ENCODE data around the gene CMTM2.

DNA sequence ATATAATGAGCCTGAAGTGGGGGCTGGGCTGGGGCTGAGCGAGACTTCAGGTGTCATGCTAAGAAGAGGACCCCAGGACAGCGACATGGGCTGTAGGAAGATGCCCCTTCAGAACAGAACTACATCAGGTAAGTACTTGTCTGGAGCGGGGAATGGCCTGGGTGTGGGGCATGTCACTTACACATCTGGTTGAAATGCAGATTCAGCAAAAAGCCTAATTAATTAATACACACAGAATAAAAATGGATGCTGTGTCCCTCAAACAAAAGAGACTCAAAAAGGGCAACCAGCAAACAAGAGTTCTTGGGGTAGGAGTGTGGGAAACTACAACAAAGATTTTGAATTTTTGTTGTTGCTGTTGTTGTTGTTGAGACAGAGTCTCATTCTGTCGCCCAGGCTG lies 11.8 kb downstream of the CMTM2 start:
- TF ChIP-seq, protein P1, sequence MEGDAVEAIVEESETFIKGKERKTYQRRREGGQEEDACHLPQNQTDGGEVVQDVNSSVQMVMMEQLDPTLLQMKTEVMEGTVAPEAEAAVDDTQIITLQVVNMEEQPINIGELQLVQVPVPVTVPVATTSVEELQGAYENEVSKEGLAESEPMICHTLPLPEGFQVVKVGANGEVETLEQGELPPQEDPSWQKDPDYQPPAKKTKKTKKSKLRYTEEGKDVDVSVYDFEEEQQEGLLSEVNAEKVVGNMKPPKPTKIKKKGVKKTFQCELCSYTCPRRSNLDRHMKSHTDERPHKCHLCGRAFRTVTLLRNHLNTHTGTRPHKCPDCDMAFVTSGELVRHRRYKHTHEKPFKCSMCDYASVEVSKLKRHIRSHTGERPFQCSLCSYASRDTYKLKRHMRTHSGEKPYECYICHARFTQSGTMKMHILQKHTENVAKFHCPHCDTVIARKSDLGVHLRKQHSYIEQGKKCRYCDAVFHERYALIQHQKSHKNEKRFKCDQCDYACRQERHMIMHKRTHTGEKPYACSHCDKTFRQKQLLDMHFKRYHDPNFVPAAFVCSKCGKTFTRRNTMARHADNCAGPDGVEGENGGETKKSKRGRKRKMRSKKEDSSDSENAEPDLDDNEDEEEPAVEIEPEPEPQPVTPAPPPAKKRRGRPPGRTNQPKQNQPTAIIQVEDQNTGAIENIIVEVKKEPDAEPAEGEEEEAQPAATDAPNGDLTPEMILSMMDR (IDR thresholded peaks at IDR 0.05), result no peak
- TF ChIP-seq POLR2A (IDR thresholded peaks at IDR 0.05), result no peak

Measured in heart left ventricle (tissue), 13 donors.